Measurements from ENCODE around the gene GFI1.

Gene GFI1

GRCh38 chr1:92481971-92482664 is 4.6 kb downstream of the GFI1 start:
- no peak for ATAC-seq
- peaks cover 50% of the 10 kb centered on the region for H3K4me1 Mint-ChIP-seq
- H3K4me3 Mint-ChIP-seq: peak overlapping the region; percentile 90
- H3K36me3 Mint-ChIP-seq: peaks cover 94% of the 10 kb centered on the region
- DNase-seq (ENCODE audit: low spot score in 2 of 2): no peak
- H3K9me3 Mint-ChIP-seq: no peaks in the 10 kb centered on the region
- H3K27ac Mint-ChIP-seq: peak overlapping the region; percentile 93

DNA sequence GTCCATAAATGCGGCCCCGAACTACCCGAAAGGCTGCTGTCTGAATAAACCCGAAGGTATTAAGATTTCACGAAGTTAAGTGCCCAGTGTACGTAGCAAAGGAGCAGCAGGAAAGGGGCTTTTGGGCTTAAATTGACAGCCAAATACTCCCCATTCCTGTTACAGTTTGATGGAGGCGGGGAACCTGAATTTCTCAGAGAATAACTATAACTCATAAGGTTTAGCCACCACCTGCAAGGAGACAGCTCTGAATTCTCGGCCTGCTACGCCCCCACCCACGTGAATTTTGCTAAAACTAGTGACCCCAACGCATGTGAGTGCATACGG is 5.2 kb downstream of the GFI1 start:
- DNase-seq (ENCODE audit: low spot score in 2 of 2): no peak
- H3K4me1 Mint-ChIP-seq: peaks cover 53% of the 10 kb centered on the region
- H3K36me3 Mint-ChIP-seq: peaks cover 95% of the 10 kb centered on the region
- no peaks in the 10 kb centered on the region for H3K9me3 Mint-ChIP-seq
- no peak for ATAC-seq
- H3K27ac Mint-ChIP-seq: peak overlapping the region; percentile 93
- H3K4me3 Mint-ChIP-seq: peak overlapping the region; percentile 90

- Mint-ChIP-seq H3K27ac (peak overlapping the region; percentile 93), H3K4me1 (peaks cover 58% of the 10 kb centered on the region), H3K9me3 (no peaks in the 10 kb centered on the region), H3K36me3 (peaks cover 98% of the 10 kb centered on the region), H3K4me3 (peak overlapping the region; percentile 90)
- DNase-seq (ENCODE audit: low spot score in 2 of 2): no peak
- ATAC-seq: no peak
These were observed 5.7 kb downstream of the GFI1 start for GRCh38 chr1:92480813-92481598.

DNA sequence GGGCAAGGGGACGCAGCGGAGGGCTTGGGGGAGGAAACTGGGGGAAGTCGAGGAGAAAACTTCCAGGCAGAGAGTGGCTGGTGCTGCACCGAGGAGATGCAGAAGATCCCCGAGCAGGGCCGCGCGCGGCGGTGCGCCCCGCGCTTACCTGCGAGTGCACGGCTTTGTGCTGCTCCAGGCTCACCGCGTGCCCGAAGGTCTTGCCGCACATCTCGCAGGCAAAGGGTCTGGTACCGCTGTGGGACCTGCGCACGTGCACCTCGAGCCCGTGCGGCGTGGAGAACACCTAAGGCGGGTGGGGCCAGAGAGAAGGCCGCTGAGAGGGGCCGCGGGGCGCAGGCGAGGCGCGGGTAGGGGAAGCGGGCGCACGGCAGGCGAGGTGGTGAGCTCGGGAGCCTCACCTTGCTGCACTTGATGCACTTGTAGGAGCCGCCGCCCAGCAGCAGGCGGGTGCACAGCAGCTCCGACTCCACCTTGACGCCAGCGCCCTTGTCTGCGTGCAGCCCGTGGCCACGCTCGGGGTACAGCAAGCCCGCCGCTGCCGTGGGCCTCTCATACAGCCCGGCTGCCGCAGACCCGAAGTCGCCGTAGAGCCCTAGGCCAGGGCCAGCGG is 6.4 kb downstream of the GFI1 start:
- peak overlapping the region; percentile 68 for H3K27ac Mint-ChIP-seq
- peaks cover 100% of the 10 kb centered on the region for H3K36me3 Mint-ChIP-seq
- no peak for DNase-seq (ENCODE audit: low spot score in 2 of 2)
- H3K4me3 Mint-ChIP-seq: peak overlapping the region; percentile 90
- H3K4me1 Mint-ChIP-seq: peaks cover 63% of the 10 kb centered on the region
- no peaks in the 10 kb centered on the region for H3K9me3 Mint-ChIP-seq
- ATAC-seq: no peak

GRCh38 chr1:92479587-92479986 is 7.1 kb downstream of the GFI1 start:
- peak overlapping the region; percentile 46 for H3K4me3 Mint-ChIP-seq
- peaks cover 100% of the 10 kb centered on the region for H3K36me3 Mint-ChIP-seq
- ATAC-seq: no peak
- peaks cover 70% of the 10 kb centered on the region for H3K4me1 Mint-ChIP-seq
- DNase-seq (ENCODE audit: low spot score in 2 of 2): no peak
- H3K27ac Mint-ChIP-seq: peak overlapping the region; percentile 68
- no peaks in the 10 kb centered on the region for H3K9me3 Mint-ChIP-seq

- peaks cover 73% of the 10 kb centered on the region for H3K4me1 Mint-ChIP-seq
- no peak for DNase-seq (ENCODE audit: low spot score in 2 of 2)
- H3K27ac Mint-ChIP-seq: peak overlapping the region; percentile 68
- H3K9me3 Mint-ChIP-seq: no peaks in the 10 kb centered on the region
- peak overlapping the region; percentile 46 for H3K4me3 Mint-ChIP-seq
- H3K36me3 Mint-ChIP-seq: peaks cover 100% of the 10 kb centered on the region
- peak; percentile 64 for ATAC-seq
These were observed 8.3 kb downstream of the GFI1 start for GRCh38 chr1:92478393-92478792.

DNA sequence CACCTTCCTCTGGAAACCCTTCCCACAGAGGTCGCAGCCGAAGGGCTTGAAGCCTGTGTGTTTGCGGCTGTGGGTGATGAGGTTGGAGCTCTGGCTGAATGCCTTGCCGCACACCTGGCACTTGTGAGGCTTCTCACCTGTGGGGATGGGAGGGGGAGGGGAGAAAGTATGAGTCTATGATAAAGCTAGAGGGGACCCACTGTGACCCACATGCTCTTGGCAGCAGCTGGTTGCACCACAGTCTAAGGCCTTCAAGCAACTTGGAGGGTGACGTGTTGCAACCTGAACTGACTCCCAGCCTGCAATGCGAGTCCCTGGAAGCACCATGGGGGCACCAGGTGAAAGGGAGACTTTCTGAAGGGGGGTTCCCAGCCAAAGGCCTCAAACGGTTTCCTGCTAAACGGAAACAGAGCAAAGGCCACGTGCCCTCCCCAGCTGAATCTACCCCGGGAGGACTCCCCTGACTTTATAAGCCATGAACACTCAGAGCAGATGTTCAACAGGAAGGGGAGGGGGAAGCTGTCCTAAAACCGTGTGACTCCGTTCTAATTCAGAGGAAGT is 10.6 kb downstream of the GFI1 start:
- Mint-ChIP-seq H3K4me1 (peaks cover 67% of the 10 kb centered on the region), H3K27ac (peak overlapping the region; percentile 55), H3K36me3 (peaks cover 100% of the 10 kb centered on the region), H3K9me3 (no peaks in the 10 kb centered on the region), H3K4me3 (peak overlapping the region; percentile 34)
- peak; percentile 40 for ATAC-seq
- DNase-seq (ENCODE audit: low spot score in 2 of 2): peak in 1 of 2 donors; percentile 74

DNA sequence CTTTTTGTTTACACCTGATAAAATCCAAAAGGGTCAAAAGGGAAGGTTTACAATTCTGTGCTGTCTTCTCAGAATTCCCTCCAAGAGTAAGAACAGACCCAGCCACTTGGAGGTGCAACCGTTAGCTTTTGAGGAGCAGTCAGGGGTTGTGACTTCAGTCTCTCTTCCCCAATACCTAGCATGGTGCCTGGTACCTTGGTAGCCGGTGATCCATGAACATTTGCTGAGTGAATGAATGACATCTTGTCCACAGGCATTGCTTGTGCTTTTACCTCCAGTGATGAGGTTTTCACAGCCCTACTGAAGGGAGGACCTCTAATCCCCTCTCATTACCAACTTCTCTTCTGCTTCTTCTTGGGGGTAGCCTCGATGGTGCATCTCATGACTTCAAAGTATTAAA is 11.7 kb downstream of the GFI1 start:
- H3K4me3 Mint-ChIP-seq: peak overlapping the region; percentile 34
- peaks cover 100% of the 10 kb centered on the region for H3K36me3 Mint-ChIP-seq
- H3K4me1 Mint-ChIP-seq: peaks cover 62% of the 10 kb centered on the region
- H3K27ac Mint-ChIP-seq: peak overlapping the region; percentile 55
- ATAC-seq (no peak), DNase-seq (ENCODE audit: low spot score in 2 of 2) (no peak)
- H3K9me3 Mint-ChIP-seq: no peaks in the 10 kb centered on the region

DNA sequence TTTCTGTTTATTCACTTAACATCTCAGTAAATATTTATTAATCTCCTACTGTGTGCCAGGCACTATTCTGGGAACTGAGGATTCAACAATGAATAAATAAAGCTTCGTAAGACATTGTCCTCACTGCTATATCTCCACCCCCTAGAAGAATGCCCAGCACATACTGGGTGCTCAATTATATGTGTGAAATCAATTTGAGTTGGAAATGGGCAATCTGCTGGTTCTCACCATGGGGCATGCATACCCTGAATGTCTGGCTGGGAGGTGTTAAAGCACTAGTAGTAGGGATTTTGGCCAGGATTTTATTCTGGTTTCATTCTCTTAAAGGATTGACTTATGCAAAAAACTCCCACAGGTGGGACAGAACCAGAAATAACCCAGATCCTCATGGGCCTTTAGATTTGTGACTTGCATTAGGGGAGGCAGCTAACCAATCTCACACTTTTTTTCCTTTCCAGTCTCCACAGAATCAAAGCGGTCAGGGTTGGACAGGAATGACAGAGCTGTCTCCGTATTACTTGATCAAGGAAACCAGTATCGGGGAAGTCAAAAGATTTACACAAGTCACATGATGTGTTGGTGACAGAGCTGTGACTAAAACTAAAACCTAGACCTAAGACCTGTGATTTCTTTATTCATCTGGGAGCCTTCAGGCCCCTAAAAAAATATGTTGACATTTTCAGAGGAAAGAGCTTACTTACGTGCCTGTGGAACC is 12.8 kb downstream of the GFI1 start:
- DNase-seq (ENCODE audit: low spot score in 2 of 2): peak in 1 of 2 donors; percentile 81
- Mint-ChIP-seq H3K4me1 (peaks cover 51% of the 10 kb centered on the region), H3K9me3 (no peaks in the 10 kb centered on the region), H3K27ac (peak overlapping the region; percentile 55), H3K36me3 (peaks cover 100% of the 10 kb centered on the region), H3K4me3 (peak overlapping the region; percentile 34)
- ATAC-seq: peak; percentile 90

DNA sequence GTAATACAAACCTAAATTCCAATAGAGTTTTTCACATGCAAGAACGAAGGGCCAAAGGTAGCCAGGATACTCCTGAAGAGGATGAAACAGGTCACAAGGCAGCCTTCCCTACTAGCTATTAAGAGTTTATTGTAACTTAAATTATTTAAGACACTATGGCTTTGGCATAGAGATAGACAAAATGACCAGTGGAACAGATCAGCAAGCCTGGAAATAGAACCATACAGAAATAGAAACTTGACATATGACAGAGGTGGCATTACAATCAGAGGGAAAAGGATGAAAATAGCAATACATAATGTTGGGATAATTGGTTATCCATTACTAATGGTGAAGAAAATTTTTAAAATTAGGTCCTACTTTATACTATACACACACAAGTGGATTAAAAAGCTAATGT is 16.5 kb downstream of the GFI1 start:
- ATAC-seq (no peak), DNase-seq (ENCODE audit: low spot score in 2 of 2) (no peak)
- Mint-ChIP-seq H3K27ac (no peak overlapping the region), H3K4me3 (no peak overlapping the region), H3K4me1 (peaks cover 33% of the 10 kb centered on the region), H3K9me3 (no peaks in the 10 kb centered on the region), H3K36me3 (peaks cover 74% of the 10 kb centered on the region)

DNA sequence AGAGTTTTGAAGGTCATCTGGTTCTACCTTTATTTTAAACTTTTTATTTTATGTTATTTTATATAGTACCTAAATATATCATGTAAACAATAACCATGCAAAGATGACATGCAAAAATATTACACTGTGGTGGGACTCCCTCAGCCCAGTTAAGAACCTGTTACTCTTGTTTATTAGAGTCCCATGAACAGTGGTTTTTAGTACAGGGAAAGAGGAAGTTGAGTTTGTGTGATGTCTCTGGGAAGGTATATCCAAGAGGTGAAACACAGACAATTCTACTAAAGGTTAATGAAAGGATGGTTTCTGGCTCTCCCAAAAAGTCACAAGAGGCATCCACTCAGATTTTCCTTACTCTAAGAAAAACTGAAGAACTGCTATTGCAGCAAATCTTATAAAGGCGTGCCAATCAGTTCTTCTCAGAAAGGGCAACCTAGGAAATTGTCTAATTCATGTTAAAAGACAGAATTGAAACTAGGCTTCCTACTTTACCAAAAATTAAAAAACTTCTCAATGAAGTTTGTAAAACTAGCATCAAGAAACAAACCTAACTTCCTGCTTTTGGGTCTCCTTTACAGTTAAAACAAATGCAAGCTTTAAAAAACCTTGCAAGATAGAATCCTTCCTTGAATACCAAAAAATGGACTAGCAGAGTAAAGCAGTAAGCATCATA is 19.9 kb downstream of the GFI1 start:
- peaks cover 40% of the 10 kb centered on the region for H3K36me3 Mint-ChIP-seq
- H3K4me3 Mint-ChIP-seq: no peak overlapping the region
- ATAC-seq: no peak
- H3K9me3 Mint-ChIP-seq: no peaks in the 10 kb centered on the region
- DNase-seq (ENCODE audit: low spot score in 2 of 2): no peak
- no peak overlapping the region for H3K27ac Mint-ChIP-seq
- H3K4me1 Mint-ChIP-seq: peaks cover 29% of the 10 kb centered on the region

DNA sequence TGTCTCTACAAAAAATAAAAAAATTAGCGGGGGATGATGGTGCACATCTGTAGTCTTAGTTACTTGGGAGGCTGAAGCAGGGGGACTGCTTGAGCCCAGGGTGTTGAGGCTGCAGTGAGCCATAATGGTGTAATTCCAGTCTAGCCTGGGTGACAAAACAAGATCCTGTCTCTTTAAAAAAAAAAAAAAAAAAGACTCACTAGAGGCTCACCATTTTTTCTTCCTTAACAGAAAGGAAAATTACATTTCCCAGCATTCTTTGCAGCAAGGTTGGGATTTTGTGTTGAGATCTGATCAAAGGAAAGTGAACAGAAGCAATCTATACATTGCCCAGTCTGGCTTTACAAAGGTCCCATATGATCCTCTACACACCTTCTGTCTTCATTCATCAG is 21.5 kb downstream of the GFI1 start:
- Mint-ChIP-seq H3K4me1 (peaks cover 43% of the 10 kb centered on the region), H3K4me3 (peak overlapping the region; percentile 1), H3K27ac (peak overlapping the region; percentile 86), H3K9me3 (no peaks in the 10 kb centered on the region), H3K36me3 (peaks cover 24% of the 10 kb centered on the region)
- peak; percentile 26 for ATAC-seq
- no peak for DNase-seq (ENCODE audit: low spot score in 2 of 2)

DNA sequence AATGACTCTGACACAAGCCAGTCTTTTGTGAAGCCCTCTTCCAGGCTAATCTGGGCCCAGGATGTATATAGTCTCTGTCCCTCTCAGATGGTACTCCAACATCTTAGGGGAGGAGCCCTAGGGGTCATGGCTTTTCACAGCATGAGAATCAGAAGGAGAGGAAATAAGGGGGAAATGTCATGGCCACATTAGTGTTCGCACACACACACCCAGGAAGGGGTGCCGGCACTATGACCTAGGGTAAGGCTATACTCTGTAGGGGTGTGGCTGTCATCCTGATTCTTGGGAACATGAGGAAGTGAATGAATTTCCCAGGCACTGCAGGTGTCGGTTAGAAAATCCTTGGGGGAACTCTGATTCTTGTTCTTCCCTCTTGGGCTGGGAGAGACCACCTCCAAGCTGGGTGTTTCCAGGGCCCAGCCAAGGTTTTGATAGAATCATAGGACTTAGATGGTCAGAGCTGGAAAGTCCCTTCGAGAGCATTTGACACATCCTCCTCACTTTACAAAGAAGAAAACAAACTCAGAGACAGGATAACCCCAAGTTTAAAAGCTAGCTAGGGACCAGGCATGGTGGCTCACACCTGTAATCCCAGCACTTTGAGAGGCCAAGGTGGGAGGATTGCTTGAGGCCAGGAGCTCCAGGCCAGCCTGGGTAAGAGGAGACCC is 22.0 kb downstream of the GFI1 start:
- Mint-ChIP-seq H3K27ac (peak overlapping the region; percentile 86), H3K36me3 (peaks cover 19% of the 10 kb centered on the region), H3K9me3 (no peaks in the 10 kb centered on the region), H3K4me1 (peaks cover 48% of the 10 kb centered on the region), H3K4me3 (peak overlapping the region; percentile 1)
- ATAC-seq (peak; percentile 82), DNase-seq (ENCODE audit: low spot score in 2 of 2) (no peak)

DNA sequence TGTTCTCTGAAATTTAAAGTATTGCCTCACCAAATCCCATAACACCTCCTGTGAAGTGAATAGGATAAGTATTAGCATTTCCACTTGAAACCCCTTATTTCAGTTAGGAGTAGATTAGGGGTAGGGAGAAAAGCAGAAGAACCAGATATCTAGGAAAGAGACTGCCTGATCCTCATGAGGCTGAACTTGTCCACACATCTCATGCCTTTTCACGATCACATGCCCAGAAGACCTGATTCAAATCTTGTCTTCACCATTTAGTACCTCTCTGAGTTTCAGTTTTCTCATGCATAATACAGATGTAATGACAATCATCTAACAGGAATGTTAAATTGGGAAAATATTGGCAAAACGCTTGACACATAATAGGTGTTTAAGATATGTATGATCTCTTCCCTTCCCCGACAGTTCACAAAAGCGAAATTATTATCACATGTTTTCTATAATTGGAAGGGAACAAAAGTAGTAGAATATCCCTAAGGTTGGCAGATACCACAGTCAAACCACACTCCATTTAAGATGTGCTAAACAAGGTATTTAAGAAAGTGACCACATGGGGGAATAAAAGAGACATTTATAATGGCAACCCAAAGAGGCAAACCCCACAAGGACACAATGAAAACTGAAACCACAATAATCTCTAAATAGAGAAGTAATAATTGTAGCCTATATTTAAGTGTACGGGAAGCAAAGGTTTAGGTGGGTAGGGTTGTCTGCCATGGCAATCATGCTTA is 25.2 kb downstream of the GFI1 start:
- Mint-ChIP-seq H3K9me3 (no peaks in the 10 kb centered on the region), H3K4me3 (no peak overlapping the region), H3K36me3 (no peaks in the 10 kb centered on the region), H3K27ac (no peak overlapping the region), H3K4me1 (peaks cover 45% of the 10 kb centered on the region)
- ATAC-seq (peak; percentile 41), DNase-seq (ENCODE audit: low spot score in 2 of 2) (no peak)

Measured in stimulated activated effector memory CD8-positive, alpha-beta T cell treated with anti-CD3 and anti-CD28 coated beads, Interleukin-12 subunit alpha, Interleukin-12 subunit beta, amount 100 ng/mL, for 72 hours (primary cell).